A549 treated with Hydrocortisone at 1 μM for 4 hours (cell line): ENCODE data around the gene CYTH2. TPM values are rescaled to one million over a fixed set of nuclear protein-coding genes. Genes with fewer than 3 reads are reported as not detected.

Source experiments
- total RNA-seq: library from RNA; stranded (reverse); fragments of 200-300 nt; extraction: Qiagen RNA extraction; gene quantifications from 5 replicates; pipeline ENCODE4 v1.2.3, GENCODE V29; 2022

CYTH2 gene
- total RNA-seq, result 54.5 to 64.5 TPM (median 61.2 TPM) in 5 replicates

GRCh38 chr19:48469289-48469881 is at the start of gene CYTH2:
Gene CYTH2, plus strand, starts transcription at chr19:48469369. Its CDS starts 139 bp downstream, at chr19:48469508.

GRCh38 chr19:48445606-48446481 is 23.3 kb upstream of the CYTH2 start, which contains the start of gene GRWD1:
Gene GRWD1, plus strand, starts transcription at chr19:48445983. Its CDS starts 23 bp downstream, at chr19:48446006.

GRCh38 chr19:48455171-48455907 is 13.8 kb upstream of the CYTH2 start, which contains the start of gene KCNJ14:
Gene KCNJ14, plus strand, starts transcription at chr19:48455574. Its CDS starts 6,151 bp downstream, at chr19:48461725.

GRCh38 chr19:48511800-48512503 is 42.8 kb downstream of the CYTH2 start, which contains the start of gene LMTK3:
Gene LMTK3, minus strand, starts transcription at chr19:48511835. Its CDS starts 259 bp downstream, at chr19:48511576.

Other genes starting within 250 kb of the CYTH2 start
- 13.8 to 17.5 TPM (median 16.7 TPM) in 5 replicates for gene CARD8, start 213.5 kb upstream of the CYTH2 start, total RNA-seq
- 6.4 to 9.1 TPM (median 7.1 TPM) in 5 replicates for gene ZNF114, start 199.3 kb upstream of the CYTH2 start, total RNA-seq
- gene EMP3, start 143.8 kb upstream of the CYTH2 start, total RNA-seq, result 365 to 468 TPM (median 427 TPM) in 5 replicates
- 2.9 to 5.3 TPM (median 4.3 TPM) in 5 replicates for gene TMEM143, start 105.4 kb upstream of the CYTH2 start, total RNA-seq
- gene SYNGR4, start 105.0 kb upstream of the CYTH2 start, total RNA-seq, result 0.93 to 3.6 TPM (median 3.1 TPM) in 5 replicates
- gene KDELR1, start 77.8 kb upstream of the CYTH2 start, total RNA-seq, result 389 to 432 TPM (median 425 TPM) in 5 replicates
- 6.5 to 8.9 TPM (median 7.6 TPM) in 5 replicates for gene GRIN2D, start 75.7 kb upstream of the CYTH2 start, total RNA-seq
- 108 to 129 TPM (median 110 TPM) in 5 replicates for gene GRWD1, start 23.4 kb upstream of the CYTH2 start, total RNA-seq
- 0.93 to 2.0 TPM (median 1.1 TPM) in 5 replicates for gene KCNJ14, start 13.8 kb upstream of the CYTH2 start, total RNA-seq
- gene LMTK3, start 42.5 kb downstream of the CYTH2 start, total RNA-seq, result 2.7 to 5.6 TPM (median 4.5 TPM) in 5 replicates
- gene SULT2B1, start 82.8 kb downstream of the CYTH2 start, total RNA-seq, result 12.0 to 17.5 TPM (median 14.0 TPM) in 5 replicates
- gene SPACA4, start 137.4 kb downstream of the CYTH2 start, total RNA-seq, result not detected in 5 replicates
- gene FAM83E, start 145.7 kb downstream of the CYTH2 start, total RNA-seq, result 0.10 to 0.36 TPM (median 0.15 TPM) in 5 replicates
- 3,143 to 3,491 TPM (median 3,212 TPM) in 5 replicates for gene RPL18, start 149.8 kb downstream of the CYTH2 start, total RNA-seq
- gene SPHK2, start 150.1 kb downstream of the CYTH2 start, total RNA-seq, result 12.5 to 17.2 TPM (median 14.5 TPM) in 5 replicates
- 1.6 to 2.3 TPM (median 1.8 TPM) in 5 replicates for gene DBP, start 168.0 kb downstream of the CYTH2 start, total RNA-seq
- gene CA11, start 176.8 kb downstream of the CYTH2 start, total RNA-seq, result 6.7 to 12.0 TPM (median 10.7 TPM) in 5 replicates
- 0.12 to 0.20 TPM (median 0.16 TPM) in 5 replicates for gene NTN5, start 203.6 kb downstream of the CYTH2 start, total RNA-seq
- not detected in 5 replicates for gene FUT2, start 226.6 kb downstream of the CYTH2 start, total RNA-seq